HG02642 (cell line): ENCODE measurements around the gene PKP2.
"Not testable (repeated sequence)": the region's sequence is repeated elsewhere in the genome, so short reads cannot be mapped to it uniquely, and the experiment has no call there.

Source experiments
- ATAC-seq: cut with Tn5 transposase; IDR thresholded peaks from one replicate; pipeline ENCODE4 v1.9.1; 2021; ENCODE audit warnings: mild to moderate bottlenecking; ENCODE audit not compliant: unreplicated experiment, poor library complexity

PKP2 gene

GRCh38 chr12:32872416-32872815 is 24.2 kb downstream of the PKP2 start:
- ATAC-seq: not testable (repeated sequence)

- no peak for ATAC-seq
Measured at GRCh38 chr12:32870716-32871115, 25.9 kb downstream of the PKP2 start.

GRCh38 chr12:32868885-32869284 is 27.7 kb downstream of the PKP2 start:
- no peak for ATAC-seq

GRCh38 chr12:32864731-32865130 is 31.8 kb downstream of the PKP2 start:
- no peak for ATAC-seq

- ATAC-seq: no peak
Measured at GRCh38 chr12:32863128-32863527, 33.4 kb downstream of the PKP2 start.

- ATAC-seq: not testable (repeated sequence)
Measured at GRCh38 chr12:32861658-32862057, 34.9 kb downstream of the PKP2 start.

- no peak for ATAC-seq
Measured at GRCh38 chr12:32860192-32860591, 36.4 kb downstream of the PKP2 start.

- no peak for ATAC-seq
Measured at GRCh38 chr12:32859389-32859788, 37.2 kb downstream of the PKP2 start.

GRCh38 chr12:32854716-32855115 is 41.9 kb downstream of the PKP2 start:
- ATAC-seq: no peak

GRCh38 chr12:32854097-32854496 is 42.5 kb downstream of the PKP2 start:
- ATAC-seq: no peak

- no peak for ATAC-seq
Measured at GRCh38 chr12:32847287-32847686, 49.3 kb downstream of the PKP2 start.

GRCh38 chr12:32846053-32846452 is 50.5 kb downstream of the PKP2 start:
- no peak for ATAC-seq

- ATAC-seq: no peak
Measured at GRCh38 chr12:32843528-32844095, 53.0 kb downstream of the PKP2 start.

- ATAC-seq: no peak
Measured at GRCh38 chr12:32841061-32841460, 55.5 kb downstream of the PKP2 start.

GRCh38 chr12:32839828-32840227 is 56.7 kb downstream of the PKP2 start:
- no peak for ATAC-seq

GRCh38 chr12:32837974-32838373 is 58.6 kb downstream of the PKP2 start:
- ATAC-seq: no peak

- no peak for ATAC-seq
Measured at GRCh38 chr12:32836710-32837109, 59.9 kb downstream of the PKP2 start.

GRCh38 chr12:32834122-32834521 is 62.5 kb downstream of the PKP2 start:
- no peak for ATAC-seq

GRCh38 chr12:32828552-32828951 is 68.0 kb downstream of the PKP2 start:
- no peak for ATAC-seq

GRCh38 chr12:32828120-32828519 is 68.5 kb downstream of the PKP2 start:
- no peak for ATAC-seq

GRCh38 chr12:32826807-32827412 is 69.7 kb downstream of the PKP2 start:
- no peak for ATAC-seq

- ATAC-seq: no peak
Measured at GRCh38 chr12:32824596-32824995, 72.0 kb downstream of the PKP2 start.
